GM18907 (cell line): ENCODE data around the gene ITGA2.
A peak's percentile ranks its signal among the peaks of the same experiment; 100 is the strongest.

Source experiments
- ATAC-seq: cut with Tn5 transposase; IDR thresholded peaks from one replicate; pipeline ENCODE4 v1.9.1; 2021; ENCODE audit warnings: mild to moderate bottlenecking, moderate library complexity; ENCODE audit not compliant: unreplicated experiment

Gene ITGA2

DNA sequence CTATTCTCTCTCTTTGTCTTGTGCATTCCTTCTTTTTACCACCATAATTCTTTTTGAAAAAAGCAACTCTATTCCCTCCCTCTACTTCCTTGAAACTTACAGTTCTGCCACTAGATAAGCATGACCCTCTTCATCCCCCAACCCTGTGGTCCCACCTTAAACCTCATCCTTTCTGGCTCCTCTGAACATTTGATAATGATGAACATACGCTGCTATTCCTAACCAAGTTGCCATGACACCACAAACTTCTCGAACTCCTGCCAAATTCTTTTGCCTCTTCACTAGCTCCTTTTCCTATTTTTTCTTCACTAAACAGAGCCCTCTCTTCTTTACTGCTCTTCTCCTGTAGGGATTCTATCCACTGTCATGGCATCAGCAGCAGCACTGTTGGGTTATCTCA, 63.3 kb downstream of the ITGA2 start:
- ATAC-seq: no peak

DNA sequence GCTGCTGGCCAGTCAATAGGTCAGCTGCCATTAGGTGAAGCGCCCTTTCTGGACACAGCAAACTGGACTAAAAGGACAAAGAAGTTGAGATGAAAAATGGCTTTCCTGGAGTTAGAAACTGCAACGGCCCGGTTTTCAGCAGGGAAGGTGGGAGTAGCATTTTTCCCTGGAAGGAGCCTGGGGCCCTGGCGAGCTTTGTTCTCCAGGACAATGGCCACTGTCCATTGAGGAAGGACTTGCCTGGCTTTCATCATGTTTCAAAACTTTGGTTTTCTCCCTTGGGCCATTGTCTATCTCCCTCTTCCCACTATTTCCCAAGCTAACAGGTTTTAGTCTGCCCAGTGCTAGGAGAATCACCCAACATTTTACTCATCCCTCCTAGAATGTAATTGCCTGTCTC, 64.2 kb downstream of the ITGA2 start:
- no peak for ATAC-seq

DNA sequence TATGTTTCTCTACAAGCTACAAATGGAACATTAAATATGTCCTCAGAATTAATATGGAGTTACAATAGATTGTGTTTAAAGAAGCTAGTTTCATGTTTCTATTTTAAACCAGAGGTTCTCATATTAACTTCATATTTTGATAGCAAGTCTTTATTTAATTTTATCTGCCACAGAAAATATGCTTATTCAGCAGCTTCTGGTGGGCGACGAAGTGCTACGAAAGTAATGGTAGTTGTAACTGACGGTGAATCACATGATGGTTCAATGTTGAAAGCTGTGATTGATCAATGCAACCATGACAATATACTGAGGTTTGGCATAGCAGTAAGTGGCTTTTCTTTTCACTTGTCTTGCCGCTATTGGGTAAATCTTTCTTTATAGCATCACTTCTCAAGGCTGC, 66.2 kb downstream of the ITGA2 start:
- ATAC-seq: no peak

DNA sequence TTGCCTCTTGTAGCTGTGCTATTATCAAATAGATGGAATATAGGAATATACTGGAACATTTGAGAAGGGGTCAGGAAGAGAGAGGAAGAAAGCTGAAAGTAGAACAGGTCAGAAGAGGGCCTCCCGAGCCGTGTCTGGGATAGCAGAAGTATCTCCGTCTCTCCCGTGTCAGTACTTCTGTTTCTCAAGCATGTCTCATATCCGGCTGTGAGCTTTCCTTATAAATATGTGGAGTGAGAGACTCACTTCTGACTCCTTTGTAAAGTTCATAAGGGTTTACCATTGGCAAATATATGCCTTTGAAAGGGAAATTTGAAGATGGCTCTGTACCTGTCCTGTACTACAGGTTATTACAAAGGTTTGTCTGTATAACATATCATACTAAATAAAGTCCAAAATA, 70.1 kb downstream of the ITGA2 start:
- no peak for ATAC-seq

DNA sequence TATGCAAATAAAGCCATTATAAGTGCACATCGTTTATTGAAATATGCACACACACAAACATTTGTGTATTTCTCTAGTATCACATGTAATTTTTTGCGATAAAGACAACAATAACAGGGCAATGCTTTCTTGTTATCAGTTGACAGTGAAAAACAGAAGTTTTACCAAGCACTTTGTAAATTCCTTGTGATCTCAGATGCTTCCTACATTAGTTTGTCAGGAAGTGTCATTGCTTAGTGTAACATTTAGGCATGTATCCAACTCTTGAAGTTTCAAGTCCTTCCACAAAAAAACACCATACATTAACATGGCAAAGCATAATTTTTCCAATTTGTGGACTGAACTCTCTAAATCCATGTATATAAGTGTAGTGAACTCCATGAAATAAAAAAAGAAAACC, 74.0 kb downstream of the ITGA2 start:
- ATAC-seq: no peak

DNA sequence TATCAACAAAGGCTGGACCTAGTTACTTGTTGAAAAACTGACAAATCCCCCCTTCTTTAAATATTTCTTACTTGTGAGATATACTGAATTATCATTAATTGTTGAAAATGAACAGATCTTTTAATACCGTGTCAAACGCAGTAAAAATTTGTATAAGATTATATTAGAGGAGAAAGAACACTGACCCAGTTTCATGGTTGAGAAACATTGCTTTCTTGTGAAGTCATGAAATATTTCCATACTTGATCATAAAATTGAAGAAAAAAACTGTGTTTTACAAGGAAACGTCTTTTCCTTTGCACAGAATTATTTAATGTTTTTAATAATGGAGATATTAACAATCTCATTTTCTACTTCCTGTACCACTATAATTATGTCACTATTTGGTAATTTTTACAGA, 74.6 kb downstream of the ITGA2 start:
- no peak for ATAC-seq

DNA sequence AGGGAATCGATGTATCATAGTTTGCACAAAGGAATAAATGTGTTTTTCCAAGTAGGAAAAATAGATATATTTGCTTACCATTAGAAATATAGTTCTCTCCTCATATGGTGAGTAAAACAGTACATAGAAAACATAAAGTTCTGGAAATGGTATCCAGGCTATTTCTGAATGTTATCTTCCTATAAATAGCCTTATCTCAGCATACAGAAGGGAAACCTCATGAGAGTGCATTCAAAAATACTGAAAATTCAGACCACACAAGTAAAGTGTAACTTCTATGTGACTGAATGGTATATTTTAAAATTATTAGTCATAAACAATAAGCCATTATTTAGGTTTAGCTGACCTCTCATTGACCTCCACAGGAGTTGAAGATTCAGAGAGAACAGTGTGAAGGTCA, 76.9 kb downstream of the ITGA2 start:
- ATAC-seq: no peak

DNA sequence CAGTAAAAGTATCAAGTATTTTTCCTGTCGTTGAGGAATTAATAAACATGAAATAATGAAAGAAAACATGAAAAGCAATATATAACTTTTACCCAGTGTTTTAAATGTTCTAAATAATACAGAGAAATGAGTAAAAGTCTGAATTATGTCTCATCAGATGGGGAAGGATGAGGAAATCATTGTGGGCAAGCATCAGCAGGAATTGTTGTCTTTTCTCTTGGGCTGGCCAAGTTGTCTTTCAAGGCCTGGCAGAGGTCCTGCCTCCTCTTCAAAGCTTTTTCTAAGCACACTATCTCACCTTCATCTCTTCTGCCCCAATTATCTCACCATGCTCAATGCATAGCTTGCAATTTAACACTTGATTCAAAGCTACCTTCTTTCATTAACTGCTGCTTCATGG, 78.5 kb downstream of the ITGA2 start:
- ATAC-seq: no peak

DNA sequence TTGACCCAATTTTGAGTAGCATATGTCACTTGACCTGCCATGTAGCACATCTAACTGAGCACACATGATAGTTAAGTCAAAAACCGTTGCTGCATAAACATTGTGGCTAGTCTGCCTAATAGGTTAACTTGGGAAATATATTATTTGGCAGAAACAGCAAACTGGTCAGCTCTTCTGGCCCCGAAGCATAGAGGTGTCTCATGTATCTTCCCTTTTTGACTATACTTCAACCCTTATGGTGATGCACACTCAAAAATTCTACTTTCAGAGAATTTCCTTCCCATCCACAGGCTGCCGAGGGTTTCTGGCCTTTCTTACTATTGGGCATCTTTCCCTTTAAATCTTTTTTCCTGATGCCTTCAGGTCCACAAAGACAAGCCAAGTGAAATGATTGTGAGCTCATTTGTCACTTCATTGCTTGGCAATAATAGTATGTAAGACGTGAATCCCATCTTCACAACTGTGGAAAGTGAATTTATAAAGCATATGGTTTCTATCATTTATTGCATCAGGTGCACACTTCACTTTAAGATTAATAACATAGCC, 79.2 kb downstream of the ITGA2 start:
- no peak for ATAC-seq

DNA sequence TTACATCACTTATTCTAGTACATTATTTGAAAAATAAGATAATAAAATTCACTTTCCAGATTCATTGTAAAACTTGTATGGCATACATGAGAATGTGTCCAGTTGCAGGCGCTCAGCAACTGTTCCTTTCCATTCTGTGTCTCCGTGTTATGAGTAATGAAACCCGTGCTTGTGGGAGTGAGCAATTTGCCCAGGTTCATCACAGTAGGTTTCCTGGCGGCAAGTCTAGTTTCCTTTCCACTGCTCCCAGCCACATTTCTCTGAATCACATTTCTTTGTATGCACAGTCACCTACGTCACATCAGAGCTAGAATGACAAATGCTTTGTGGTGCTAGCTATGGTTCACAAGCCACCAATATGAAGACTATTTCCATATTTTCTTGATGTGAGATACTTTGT, 80.5 kb downstream of the ITGA2 start:
- ATAC-seq: no peak

DNA sequence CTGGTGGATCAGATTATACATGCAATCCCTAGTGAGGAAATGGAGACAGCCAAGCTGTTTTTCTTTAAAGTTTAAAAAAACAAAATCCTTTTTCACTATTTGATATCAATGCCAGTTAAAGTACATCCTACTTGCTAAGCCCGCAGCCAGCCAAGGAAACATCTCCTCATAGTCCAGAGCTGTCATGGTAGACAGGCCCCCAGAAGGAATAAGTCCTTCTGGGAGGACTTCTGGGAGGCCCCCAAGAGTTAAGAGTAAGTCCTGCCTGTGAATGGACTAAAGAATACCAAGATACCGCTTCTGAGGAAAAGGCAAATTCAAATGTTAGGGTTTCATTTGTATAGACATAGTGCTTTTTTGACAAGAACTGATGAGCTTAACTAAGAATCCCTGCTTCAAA, 82.1 kb downstream of the ITGA2 start:
- ATAC-seq: no peak

DNA sequence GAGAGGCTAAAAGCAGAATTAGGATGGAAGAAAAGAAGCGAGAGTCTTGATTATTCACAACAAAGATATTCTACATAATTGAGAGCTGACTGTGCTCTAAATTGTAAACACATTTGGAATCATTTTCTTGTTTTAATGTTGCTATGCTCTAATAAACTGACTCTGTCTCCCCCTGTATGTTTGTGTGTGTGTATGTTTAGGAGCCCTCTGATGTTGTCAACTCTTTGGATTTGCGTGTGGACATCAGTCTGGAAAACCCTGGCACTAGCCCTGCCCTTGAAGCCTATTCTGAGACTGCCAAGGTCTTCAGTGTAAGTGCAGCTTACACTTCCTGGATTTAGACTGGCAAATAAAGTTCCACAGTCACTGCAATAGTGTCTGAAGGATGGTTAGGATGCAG, 82.6 kb downstream of the ITGA2 start:
- ATAC-seq: no peak

DNA sequence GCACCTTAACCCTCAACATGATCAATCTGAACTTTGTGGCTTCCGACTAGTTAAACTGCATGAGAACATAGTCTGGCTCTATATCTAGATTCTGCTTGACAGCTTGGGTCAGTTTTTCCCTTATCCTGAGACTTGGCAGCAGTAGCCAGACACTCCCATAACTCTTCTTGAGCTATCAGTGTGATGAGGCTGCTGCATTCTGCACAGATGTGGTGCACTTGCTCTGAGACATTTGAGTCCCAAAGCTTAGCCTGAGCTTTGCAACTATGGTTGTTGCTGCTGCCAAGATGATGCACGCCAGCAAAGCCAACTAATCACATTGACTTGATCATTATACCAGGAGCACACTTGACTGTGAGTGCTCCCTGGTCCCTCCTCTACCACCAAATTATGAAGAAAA, 84.2 kb downstream of the ITGA2 start:
- no peak for ATAC-seq

DNA sequence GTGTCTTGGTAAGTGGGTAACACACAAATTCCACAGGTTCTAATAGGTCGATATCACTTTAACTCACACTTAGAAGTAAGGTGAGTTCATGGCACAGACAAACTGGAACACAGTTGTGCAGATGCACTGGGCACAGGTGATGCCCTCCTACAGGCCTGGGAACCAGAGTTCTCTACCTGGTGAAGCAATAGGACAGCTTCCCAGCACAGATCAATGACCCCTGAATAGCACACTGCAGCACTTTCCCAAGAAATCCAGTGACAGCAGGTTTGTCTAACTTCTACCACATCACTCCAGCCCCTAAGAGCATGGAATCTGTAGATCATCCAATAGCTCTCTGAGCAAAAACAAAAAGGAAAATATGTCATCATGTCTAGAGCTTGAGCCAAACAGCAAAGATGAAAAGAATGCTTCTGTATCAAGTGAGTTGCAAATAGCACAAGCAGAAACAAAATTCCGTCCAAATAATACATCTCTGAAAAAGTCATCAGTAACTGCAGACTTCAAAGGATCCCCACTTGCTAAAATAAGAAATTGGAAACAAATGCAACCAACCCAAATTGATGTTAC, 86.9 kb downstream of the ITGA2 start:
- ATAC-seq: no peak

DNA sequence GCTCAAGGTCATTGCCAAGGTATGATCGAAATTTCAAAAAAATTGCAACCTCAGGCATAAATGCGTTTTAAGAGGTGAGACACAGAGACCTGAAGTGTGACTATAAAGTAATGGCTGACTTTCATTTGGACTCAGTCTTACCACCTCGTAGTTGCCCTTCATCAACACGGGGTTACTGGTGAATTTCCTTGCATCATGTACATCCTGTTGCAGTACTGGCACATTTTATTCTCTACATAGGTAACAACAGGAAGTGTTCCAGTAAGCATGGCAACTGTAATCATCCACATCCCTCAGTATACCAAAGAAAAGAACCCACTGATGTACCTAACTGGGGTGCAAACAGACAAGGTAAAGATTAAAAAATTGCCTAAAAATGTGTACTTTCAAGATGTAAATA, 91.1 kb downstream of the ITGA2 start:
- no peak for ATAC-seq

DNA sequence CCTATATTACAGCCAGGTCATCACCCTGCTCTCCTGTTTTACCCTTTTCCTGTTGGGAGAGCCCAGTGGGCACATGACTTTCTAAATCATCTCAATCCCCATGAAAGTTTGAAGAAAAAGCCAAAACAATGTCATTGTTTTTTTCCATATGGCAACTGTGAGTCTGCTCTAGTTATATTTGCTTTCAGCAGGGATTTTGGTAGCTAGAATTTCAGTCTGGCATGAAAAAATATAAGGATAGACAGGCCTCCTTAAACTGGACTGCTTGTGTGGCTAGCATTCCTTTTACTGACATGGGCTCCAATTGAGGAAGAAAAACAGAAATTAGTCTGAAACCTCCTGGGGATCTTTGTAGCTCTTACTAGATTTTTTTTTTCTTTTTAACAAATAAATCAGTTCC, 94.8 kb downstream of the ITGA2 start:
- no peak for ATAC-seq

DNA sequence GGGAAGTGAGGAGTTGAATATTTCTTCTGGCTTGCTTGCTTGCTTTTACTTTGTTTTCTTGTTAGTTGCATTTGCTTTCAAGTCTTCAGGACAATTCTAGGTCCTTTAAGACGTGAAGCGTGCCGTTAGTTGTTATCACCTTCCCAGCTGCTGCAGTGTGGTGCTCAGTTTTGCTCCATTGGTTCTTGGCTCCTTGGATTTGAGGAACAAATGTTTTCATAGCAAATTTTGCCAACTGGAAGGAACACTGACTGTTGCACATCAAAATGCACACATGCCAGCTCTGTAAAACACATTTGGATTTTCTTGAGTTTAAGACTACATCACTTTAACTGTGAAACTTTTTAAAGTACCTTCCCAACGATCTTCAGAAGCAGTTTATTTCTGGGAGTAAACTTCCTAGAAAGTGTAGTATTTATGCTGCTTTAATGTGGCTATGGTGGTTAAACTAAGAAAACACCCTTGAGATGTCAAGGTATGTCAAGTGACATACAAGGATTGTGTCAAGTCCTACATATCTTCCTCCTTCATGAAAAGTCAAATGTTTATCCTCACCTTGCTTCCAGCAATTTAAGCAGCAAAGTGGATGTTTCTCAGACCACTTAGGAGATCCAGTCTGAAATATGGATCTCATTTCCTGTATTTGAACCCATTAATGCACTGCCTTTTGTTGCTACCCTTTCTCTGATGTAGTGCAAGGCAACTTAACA, 95.5 kb downstream of the ITGA2 start:
- no peak for ATAC-seq

DNA sequence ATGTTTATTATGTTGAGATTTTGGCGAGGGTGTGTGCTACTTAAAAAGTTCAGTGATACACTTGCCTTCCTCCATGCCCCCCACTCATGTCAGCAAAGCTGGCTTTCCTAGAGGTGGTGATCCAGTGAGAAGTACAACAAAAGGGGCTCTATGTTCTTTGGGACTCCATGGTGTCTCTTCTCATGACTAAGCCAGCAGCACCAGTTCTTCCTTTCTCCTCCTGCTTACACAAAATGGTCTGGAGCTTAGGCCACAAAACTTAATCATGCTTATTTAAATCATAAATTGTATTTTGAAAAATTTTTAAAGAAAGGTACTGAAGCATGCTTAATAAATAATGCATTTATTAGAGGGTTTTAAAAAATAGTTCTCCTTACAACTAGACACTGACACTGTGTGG, 98.0 kb downstream of the ITGA2 start:
- ATAC-seq: no peak

DNA sequence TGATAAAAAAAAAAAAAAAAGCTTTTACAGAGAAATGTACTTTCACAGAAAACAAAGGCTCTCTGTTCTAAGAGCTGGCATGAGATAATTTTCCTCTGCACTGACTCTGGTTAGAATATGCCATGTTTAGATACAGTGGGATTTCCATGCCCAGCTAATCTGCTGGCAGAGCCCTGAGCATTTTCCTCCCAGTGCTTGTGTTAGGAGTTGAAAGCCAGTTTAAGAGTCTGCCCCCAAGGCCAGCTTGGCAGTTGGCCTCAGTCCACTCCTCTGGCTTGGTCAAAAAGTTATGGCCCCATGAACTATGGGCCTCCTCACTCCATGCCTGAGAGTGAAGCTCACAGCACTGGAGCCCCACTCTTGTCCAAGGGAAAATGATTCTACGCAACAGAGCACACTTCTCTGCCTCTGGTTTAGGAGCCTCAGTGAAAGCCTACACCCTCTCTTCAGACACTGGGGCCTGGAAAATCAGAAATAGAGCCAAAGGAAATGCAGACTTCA, 98.5 kb downstream of the ITGA2 start:
- no peak for ATAC-seq

DNA sequence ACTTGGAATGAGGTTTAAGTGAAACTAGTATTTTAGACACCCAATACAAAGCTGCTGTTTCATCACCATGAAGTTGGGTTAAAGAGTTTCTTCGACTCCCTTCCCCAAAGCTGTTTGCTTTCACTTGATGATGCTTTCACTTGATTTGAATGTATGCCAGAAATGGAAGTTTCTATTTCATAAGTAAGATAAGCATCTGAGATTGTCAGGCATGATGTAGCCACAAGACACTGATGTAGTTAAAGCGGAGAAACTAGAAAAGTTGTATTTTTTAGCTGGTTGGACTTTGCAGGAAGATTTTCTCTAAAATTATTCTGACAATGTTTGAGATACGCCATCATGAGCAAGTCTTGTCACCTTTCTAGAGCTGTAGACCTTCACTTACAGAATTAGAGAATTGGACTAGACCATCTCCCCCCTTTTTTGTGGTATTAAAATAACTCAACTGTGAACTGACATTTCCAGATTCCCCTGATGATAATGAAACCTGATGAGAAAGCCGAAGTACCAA, 100.4 kb downstream of the ITGA2 start:
- ATAC-seq: peak; percentile 91

DNA sequence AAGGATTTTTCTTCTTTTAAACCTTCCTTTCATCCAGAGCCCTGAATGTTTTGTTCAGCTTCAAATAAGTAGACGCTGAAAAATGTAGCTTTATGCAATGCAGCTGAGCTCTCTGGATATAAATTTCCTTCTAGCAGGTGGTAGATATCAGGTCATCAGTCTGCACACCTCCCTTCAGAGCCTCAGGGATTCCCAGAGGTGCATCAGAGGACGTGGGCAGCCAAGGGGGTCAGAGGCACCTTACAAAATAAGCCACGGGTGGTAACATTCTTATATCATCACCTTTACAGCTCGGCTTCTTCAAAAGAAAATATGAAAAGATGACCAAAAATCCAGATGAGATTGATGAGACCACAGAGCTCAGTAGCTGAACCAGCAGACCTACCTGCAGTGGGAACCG, 101.1 kb downstream of the ITGA2 start:
- ATAC-seq: no peak

DNA sequence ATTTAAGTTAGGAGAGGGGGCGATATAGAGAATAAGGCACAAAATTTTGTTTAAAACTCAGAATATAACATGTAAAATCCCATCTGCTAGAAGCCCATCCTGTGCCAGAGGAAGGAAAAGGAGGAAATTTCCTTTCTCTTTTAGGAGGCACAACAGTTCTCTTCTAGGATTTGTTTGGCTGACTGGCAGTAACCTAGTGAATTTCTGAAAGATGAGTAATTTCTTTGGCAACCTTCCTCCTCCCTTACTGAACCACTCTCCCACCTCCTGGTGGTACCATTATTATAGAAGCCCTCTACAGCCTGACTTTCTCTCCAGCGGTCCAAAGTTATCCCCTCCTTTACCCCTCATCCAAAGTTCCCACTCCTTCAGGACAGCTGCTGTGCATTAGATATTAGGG, 102.1 kb downstream of the ITGA2 start:
- ATAC-seq: no peak
